Measurements from ENCODE around the gene PRKRIP1. TPM values are rescaled to one million over a fixed set of nuclear protein-coding genes. Genes with fewer than 3 reads are reported as not detected.

PRKRIP1 gene
- total RNA-seq, 1 donor from 2014 or later: 37.3 TPM

DNA sequence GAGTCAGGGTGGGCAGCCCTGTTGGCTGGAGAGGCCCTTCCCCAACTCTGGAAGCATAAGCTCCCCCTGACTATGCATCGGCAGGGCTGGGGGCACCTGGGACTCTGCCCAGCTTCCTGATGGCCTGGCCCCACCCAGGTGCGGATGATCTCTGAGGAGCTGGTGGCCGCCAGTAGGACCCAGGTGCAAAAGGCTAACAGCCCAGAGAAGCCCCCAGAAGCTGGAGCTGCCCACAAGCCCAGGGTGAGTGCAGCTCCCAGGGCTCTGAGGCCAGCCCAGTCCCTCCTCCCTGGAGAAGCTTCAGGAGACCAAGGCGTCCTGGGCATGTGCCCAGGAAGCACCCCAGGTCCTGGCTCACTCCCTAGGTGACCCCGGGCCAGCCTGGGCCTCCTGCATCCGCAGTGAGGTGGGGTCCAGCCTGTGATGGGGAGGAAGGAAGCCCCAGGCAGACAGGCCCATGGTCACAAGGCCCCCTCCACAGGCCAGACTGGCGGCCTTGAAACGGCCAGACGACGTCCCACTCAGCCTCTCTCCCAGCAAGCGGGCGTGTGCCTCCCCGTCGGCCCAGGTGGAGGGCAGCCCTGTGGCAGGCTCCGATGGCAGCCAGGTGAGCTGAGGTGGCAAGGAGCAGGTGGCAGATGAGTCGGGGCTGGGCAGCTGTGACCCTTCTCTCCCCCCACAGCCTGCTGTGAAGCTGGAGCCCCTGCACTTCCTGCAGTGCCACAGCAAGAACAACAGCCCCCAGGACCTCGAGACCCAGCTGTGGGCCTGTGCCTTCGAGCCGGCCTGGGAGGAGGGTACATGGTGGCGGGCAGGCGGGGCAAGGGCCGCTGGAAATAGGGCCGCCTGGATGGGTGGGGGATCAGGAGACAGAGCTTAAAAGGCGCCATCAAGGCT is 71.7 kb downstream of the PRKRIP1 start:
- Mint-ChIP-seq H3K9me3 (ENCODE audit: unreplicated experiment) (no peaks in the 10 kb centered on the region), H3K27ac (ENCODE audit: unreplicated experiment) (no peak overlapping the region), H3K4me3 (ENCODE audit: unreplicated experiment) (no peak overlapping the region), H3K4me1 (ENCODE audit: low read depth, unreplicated experiment) (peaks cover 4% of the 10 kb centered on the region), H3K36me3 (ENCODE audit: low read depth, unreplicated experiment) (peaks cover 4% of the 10 kb centered on the region), H3K27me3 (ENCODE audit: low read depth, unreplicated experiment) (no peaks in the 10 kb centered on the region)
- Histone ChIP-seq H3K27ac (ENCODE audit: low read depth, low read length) (no peak overlapping the region), H4K20me1 (ENCODE audit: insufficient read depth, low read length) (peaks cover 23% of the 10 kb centered on the region), H3K4me2 (ENCODE audit: low read length) (no peak overlapping the region), H3K79me2 (ENCODE audit: insufficient read depth, low read length) (peaks cover 27% of the 10 kb centered on the region), H3K27me3 (ENCODE audit: insufficient read depth, low read length) (no peaks in the 10 kb centered on the region), H3K9me3 (ENCODE audit: insufficient read depth, low read depth, low read length) (no peaks in the 10 kb centered on the region), H3K4me1 (ENCODE audit: insufficient read depth, low read length) (peaks cover 12% of the 10 kb centered on the region), H3K4me3 (ENCODE audit: insufficient read depth, low read depth, low read length) (no peak overlapping the region), H2AFZ (ENCODE audit: low read depth, low read length) (no peak overlapping the region), H3K36me3 (ENCODE audit: insufficient read depth, low read length) (no peaks in the 10 kb centered on the region), H3K9ac (ENCODE audit: low read length) (no peak overlapping the region)
- DNase-seq (ENCODE audit: low read depth) (no peak), FAIRE-seq (no peak)
- no peak for TF ChIP-seq EZH2 (IDR thresholded peaks at IDR 0.05; ENCODE audit: insufficient read depth, low read length)
- TF ChIP-seq, protein P1, sequence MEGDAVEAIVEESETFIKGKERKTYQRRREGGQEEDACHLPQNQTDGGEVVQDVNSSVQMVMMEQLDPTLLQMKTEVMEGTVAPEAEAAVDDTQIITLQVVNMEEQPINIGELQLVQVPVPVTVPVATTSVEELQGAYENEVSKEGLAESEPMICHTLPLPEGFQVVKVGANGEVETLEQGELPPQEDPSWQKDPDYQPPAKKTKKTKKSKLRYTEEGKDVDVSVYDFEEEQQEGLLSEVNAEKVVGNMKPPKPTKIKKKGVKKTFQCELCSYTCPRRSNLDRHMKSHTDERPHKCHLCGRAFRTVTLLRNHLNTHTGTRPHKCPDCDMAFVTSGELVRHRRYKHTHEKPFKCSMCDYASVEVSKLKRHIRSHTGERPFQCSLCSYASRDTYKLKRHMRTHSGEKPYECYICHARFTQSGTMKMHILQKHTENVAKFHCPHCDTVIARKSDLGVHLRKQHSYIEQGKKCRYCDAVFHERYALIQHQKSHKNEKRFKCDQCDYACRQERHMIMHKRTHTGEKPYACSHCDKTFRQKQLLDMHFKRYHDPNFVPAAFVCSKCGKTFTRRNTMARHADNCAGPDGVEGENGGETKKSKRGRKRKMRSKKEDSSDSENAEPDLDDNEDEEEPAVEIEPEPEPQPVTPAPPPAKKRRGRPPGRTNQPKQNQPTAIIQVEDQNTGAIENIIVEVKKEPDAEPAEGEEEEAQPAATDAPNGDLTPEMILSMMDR (IDR thresholded peaks at IDR 0.05; ENCODE audit: insufficient read depth, low read depth, low read length): no peak

DNA sequence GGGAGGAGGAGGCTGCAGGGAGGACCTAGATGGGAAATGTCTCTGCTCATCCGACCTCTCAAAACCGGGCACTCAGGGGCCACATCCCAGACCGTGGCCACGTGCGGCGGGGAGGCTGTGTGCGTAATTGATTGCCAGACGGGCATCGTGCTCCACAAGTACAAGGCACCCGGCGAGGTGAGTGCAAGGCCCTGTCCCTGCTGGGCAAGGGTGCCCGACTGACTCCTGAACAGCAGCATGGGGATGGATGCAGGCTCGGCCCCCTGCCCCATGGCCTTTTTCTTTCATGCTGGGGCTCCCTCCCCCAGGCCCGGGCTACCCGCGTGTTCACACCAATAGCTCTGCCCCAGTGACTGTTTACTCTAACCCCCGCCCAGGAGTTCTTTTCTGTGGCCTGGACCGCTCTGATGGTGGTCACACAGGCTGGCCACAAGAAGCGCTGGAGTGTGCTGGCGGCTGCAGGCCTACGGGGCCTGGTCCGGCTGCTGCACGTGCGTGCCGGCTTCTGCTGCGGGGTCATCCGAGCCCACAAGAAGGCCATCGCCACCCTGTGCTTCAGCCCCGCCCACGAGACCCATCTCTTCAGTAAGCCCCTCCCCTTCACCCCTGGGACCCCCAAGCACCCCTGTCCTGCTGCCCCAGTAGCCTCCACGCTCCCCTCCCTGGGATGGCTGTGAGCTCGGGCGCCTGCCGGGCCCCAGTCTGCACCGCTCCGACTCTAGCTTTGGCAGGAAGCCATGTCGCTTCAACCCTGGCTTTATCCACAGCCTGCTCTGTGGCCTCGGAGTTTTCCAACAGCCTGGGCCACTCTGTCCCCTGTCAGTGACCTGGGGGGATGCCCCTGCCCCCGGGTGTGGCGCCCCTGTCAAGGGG is 72.6 kb downstream of the PRKRIP1 start:
- Histone ChIP-seq H3K36me3 (ENCODE audit: insufficient read depth, low read length) (peaks cover 3% of the 10 kb centered on the region), H3K27me3 (ENCODE audit: insufficient read depth, low read length) (no peaks in the 10 kb centered on the region), H3K79me2 (ENCODE audit: insufficient read depth, low read length) (peaks cover 23% of the 10 kb centered on the region), H4K20me1 (ENCODE audit: insufficient read depth, low read length) (peaks cover 26% of the 10 kb centered on the region), H3K4me2 (ENCODE audit: low read length) (no peak overlapping the region), H3K4me3 (ENCODE audit: insufficient read depth, low read depth, low read length) (no peak overlapping the region), H3K27ac (ENCODE audit: low read depth, low read length) (no peak overlapping the region), H3K4me1 (ENCODE audit: insufficient read depth, low read length) (peaks cover 12% of the 10 kb centered on the region), H3K9me3 (ENCODE audit: insufficient read depth, low read depth, low read length) (no peaks in the 10 kb centered on the region), H2AFZ (ENCODE audit: low read depth, low read length) (no peak overlapping the region), H3K9ac (ENCODE audit: low read length) (no peak overlapping the region)
- TF ChIP-seq, protein P1 (IDR thresholded peaks at IDR 0.05; ENCODE audit: insufficient read depth, low read depth, low read length): no peak
- no peak for TF ChIP-seq EZH2 (IDR thresholded peaks at IDR 0.05; ENCODE audit: insufficient read depth, low read length)
- no peaks in the 10 kb centered on the region for H3K9me3 Mint-ChIP-seq (ENCODE audit: unreplicated experiment)
- H3K27me3 Mint-ChIP-seq (ENCODE audit: low read depth, unreplicated experiment): no peaks in the 10 kb centered on the region
- no peak overlapping the region for H3K4me3 Mint-ChIP-seq (ENCODE audit: unreplicated experiment)
- DNase-seq (ENCODE audit: low read depth) (no peak), FAIRE-seq (no peak)
- peaks cover 4% of the 10 kb centered on the region for H3K36me3 Mint-ChIP-seq (ENCODE audit: low read depth, unreplicated experiment)
- no peak overlapping the region for H3K27ac Mint-ChIP-seq (ENCODE audit: unreplicated experiment)
- peaks cover 3% of the 10 kb centered on the region for H3K4me1 Mint-ChIP-seq (ENCODE audit: low read depth, unreplicated experiment)

All from astrocyte (in vitro differentiated cells and primary cell).